Upper lobe of left lung (tissue), 4 donors: Measurements from ENCODE around the gene FBXL13.

Experiments used
- POLR2A ChIP-seq, 4 donors: fragments of 450-650 bp; IDR thresholded peaks; one replicate each; pipeline ENCODE4 v1.5.1; 2016 to 2017; ENCODE audit warnings: antibody characterized with exemption in 4 of 4, mild to moderate bottlenecking in 2 of 4
- TF ChIP-seq, protein P1 (sequence below), 6 experiments: fragments of 450-650 bp in 4 of 6; fragments of 200-600 bp in 2 of 6; sonication (generic) in 2 of 6; IDR thresholded peaks; one replicate each; pipeline ENCODE4 v1.5.1; 2016 to 2019; ENCODE audit warnings: antibody characterized with exemption in 6 of 6

DNA sequence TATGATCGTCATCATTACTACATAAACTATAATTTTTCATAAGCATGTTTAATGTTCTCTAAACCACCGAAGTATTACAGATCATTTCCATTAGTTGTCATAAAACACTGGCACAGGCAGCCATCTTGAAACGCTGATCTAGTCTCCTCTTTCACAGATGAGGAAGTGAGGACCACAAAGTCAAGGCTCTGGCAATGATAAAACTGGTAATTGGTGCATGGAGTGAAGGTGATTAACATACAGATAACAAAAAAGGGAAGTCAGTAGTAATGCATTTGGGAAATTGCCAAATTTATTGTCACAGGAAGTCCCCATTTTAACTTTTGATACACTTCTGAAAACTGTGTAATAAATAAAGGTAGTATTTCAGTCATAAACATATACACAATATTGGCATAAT, 49.3 kb downstream of the FBXL13 start:
- TF ChIP-seq, protein P1, sequence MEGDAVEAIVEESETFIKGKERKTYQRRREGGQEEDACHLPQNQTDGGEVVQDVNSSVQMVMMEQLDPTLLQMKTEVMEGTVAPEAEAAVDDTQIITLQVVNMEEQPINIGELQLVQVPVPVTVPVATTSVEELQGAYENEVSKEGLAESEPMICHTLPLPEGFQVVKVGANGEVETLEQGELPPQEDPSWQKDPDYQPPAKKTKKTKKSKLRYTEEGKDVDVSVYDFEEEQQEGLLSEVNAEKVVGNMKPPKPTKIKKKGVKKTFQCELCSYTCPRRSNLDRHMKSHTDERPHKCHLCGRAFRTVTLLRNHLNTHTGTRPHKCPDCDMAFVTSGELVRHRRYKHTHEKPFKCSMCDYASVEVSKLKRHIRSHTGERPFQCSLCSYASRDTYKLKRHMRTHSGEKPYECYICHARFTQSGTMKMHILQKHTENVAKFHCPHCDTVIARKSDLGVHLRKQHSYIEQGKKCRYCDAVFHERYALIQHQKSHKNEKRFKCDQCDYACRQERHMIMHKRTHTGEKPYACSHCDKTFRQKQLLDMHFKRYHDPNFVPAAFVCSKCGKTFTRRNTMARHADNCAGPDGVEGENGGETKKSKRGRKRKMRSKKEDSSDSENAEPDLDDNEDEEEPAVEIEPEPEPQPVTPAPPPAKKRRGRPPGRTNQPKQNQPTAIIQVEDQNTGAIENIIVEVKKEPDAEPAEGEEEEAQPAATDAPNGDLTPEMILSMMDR (IDR thresholded peaks at IDR 0.05): no peak
- TF ChIP-seq POLR2A (IDR thresholded peaks at IDR 0.05): no peak
